SU-DHL-6 (cell line): ENCODE measurements around the gene CDC123.

Experiments used
- CTCF ChIP-seq: fragments of 200-600 bp; sonication (generic); IDR thresholded peaks from one replicate; pipeline ENCODE4 v1.5.1; 2017; ENCODE audit warnings: antibody characterized with exemption, mild to moderate bottlenecking, low read length, moderate library complexity; ENCODE audit not compliant: insufficient read depth, poor library complexity, severe bottlenecking
- EZH2phosphoT487 ChIP-seq: fragments of 200-600 bp; sonication (generic), shearing (Covaris generic); conservative IDR thresholded peaks from 2 replicates; pipeline ENCODE4 v1.6.1; 2018; ENCODE audit warnings: mild to moderate bottlenecking, antibody characterized with exemption, low read length, moderate library complexity, mixed read lengths

GRCh38 chr10:12177642-12178041 lies 18.3 kb upstream of the CDC123 start:
- TF ChIP-seq CTCF, result no peak
- no peak for TF ChIP-seq EZH2phosphoT487
